GM12878 (cell line): ENCODE data around the gene ATP6V1A.

ENCODE experiments used
- BCL3 ChIP-seq: IDR thresholded peaks from 2 replicates; pipeline ENCODE4 v1.6.1; 2011; ENCODE audit warnings: borderline replicate concordance, low read depth, mild to moderate bottlenecking, moderate library complexity, low read length; ENCODE audit not compliant: insufficient read depth, poor library complexity, severe bottlenecking
- NR2C1 ChIP-seq: fragments of 450-650 bp; IDR thresholded peaks from 2 replicates; pipeline ENCODE4 v1.6.1; 2017; ENCODE audit warnings: antibody characterized with exemption, mild to moderate bottlenecking, moderate library complexity
- POLR2AphosphoS5 ChIP-seq: IDR thresholded peaks from 2 replicates; pipeline ENCODE4 v1.6.1; 2011; ENCODE audit warnings: mild to moderate bottlenecking, low read length, inconsistent platforms

GRCh38 chr3:113745756-113746547, 883 bp upstream of the ATP6V1A start, which contains the start of gene NAA50:
- TF ChIP-seq NR2C1 (peak; percentile 96), BCL3 (no peak), POLR2AphosphoS5 (peak; percentile 86)
